IMR-90 (cell line): ENCODE data around the gene TNS3. TPM values are rescaled to one million over a fixed set of nuclear protein-coding genes. Genes with fewer than 3 reads are reported as not detected.

Source experiments
- ATAC-seq: fragments of 200-7000 bp; cut with Tn5 transposase; 2 replicates; pipeline ENCODE4 v1.9.1; 2020; ENCODE audit warnings: low read depth, mild to moderate bottlenecking, moderate library complexity
- BruUV-seq: library from RNA; stranded (reverse); fragments of 400-500 nt; replicated peaks from 2 replicates; lab custom pipeline; 2021; lab: Mats Ljungman, UMichigan
- CTCF ChIA-PET: fragments of 300-600 bp; formaldehyde crosslinking; extraction: SDS; loops from one replicate; lab custom pipeline; 2021; ENCODE audit warnings: antibody characterized with exemption; lab: Yijun Ruan, JAX
- POLR2A ChIA-PET: fragments of 300-600 bp; sonication (Branson Sonifier 250); formaldehyde crosslinking; loops from one replicate; lab custom pipeline; 2022; ENCODE audit warnings: antibody characterized with exemption; ENCODE audit not compliant: unreplicated experiment; lab: Charles Lee
- DNase-seq: peaks from one replicate; pipeline ENCODE4 v3.0.0; 2013
- H2AFZ ChIP-seq: replicated peaks from 2 replicates; pipeline ENCODE3; 2013; ENCODE audit warnings: low read length, mild to moderate bottlenecking; ENCODE audit not compliant: poor library complexity
- H2AK5ac ChIP-seq: 2 replicates; pipeline ENCODE4 v1.6.1; 2013; ENCODE audit warnings: low read depth, low read length, inconsistent platforms
- H2AK9ac ChIP-seq: replicated peaks from 2 replicates; pipeline ENCODE3; 2013; ENCODE audit warnings: mild to moderate bottlenecking, low read depth, low read length, moderate library complexity; ENCODE audit not compliant: poor library complexity
- H2BK120ac ChIP-seq: 2 replicates; pipeline ENCODE4 v1.6.1; 2013; ENCODE audit warnings: low read depth, low read length, inconsistent platforms
- H2BK15ac ChIP-seq: 3 replicates; pipeline ENCODE4 v1.6.1; 2013; ENCODE audit warnings: low read depth, low read length, inconsistent platforms
- H2BK20ac ChIP-seq: 2 replicates; pipeline ENCODE4 v1.6.1; 2013; ENCODE audit warnings: low read depth, mild to moderate bottlenecking, inconsistent platforms, low read length, moderate library complexity
- H2BK5ac ChIP-seq: 2 replicates; pipeline ENCODE4 v1.6.1; 2013; ENCODE audit warnings: mild to moderate bottlenecking, low read depth, low read length, inconsistent platforms; ENCODE audit not compliant: poor library complexity, severe bottlenecking
- H3K14ac ChIP-seq: replicated peaks from 2 replicates; pipeline ENCODE4 v1.6.1; 2013; ENCODE audit warnings: low read depth, low read length, inconsistent platforms
- H3K18ac ChIP-seq: 2 replicates; pipeline ENCODE4 v1.6.1; 2013; ENCODE audit warnings: low read depth, low read length, control low read depth
- H3K23ac ChIP-seq: 2 replicates; pipeline ENCODE4 v1.6.1; 2013; ENCODE audit warnings: low read depth, low read length, inconsistent platforms
- H3K27ac ChIP-seq: 2 replicates; pipeline ENCODE4 v1.5.1; 2013; ENCODE audit warnings: mild to moderate bottlenecking, control low read depth, low read length; ENCODE audit not compliant: insufficient read depth
- H3K27me3 ChIP-seq: 2 replicates; pipeline ENCODE4 v1.6.1; 2013; ENCODE audit warnings: low read length; ENCODE audit not compliant: control insufficient read depth, insufficient read depth
- H3K36me3 ChIP-seq: 2 replicates; pipeline ENCODE4 v1.6.1; 2013; ENCODE audit warnings: low read length, mixed read lengths; ENCODE audit not compliant: control insufficient read depth, insufficient read depth
- H3K4ac ChIP-seq: 2 replicates; pipeline ENCODE4 v1.6.1; 2013; ENCODE audit warnings: low read depth, low read length, inconsistent platforms
- H3K4me1 ChIP-seq: 2 replicates; pipeline ENCODE4 v1.6.1; 2013; ENCODE audit warnings: low read length, mixed read lengths; ENCODE audit not compliant: control insufficient read depth, insufficient read depth
- H3K4me2 ChIP-seq: 2 replicates; pipeline ENCODE4 v1.6.1; 2013; ENCODE audit warnings: low read depth, mild to moderate bottlenecking, control low read depth, low read length, moderate library complexity
- H3K4me3 ChIP-seq: 2 replicates; pipeline ENCODE4 v1.5.1; 2013; ENCODE audit warnings: low read depth, mild to moderate bottlenecking, control low read depth, low read length, moderate library complexity; ENCODE audit not compliant: insufficient read depth
- H3K56ac ChIP-seq: 2 replicates; pipeline ENCODE4 v1.6.1; 2013; ENCODE audit warnings: low read length, inconsistent platforms; ENCODE audit not compliant: insufficient read depth; ENCODE audit errors: extremely low read depth
- H3K79me1 ChIP-seq, 2 experiments: 2 replicates each; pipeline ENCODE4 v1.6.1; 2013; ENCODE audit warnings: low read length in 2 of 2, inconsistent platforms in 1 of 2, low read depth in 1 of 2
- H3K9ac ChIP-seq: 2 replicates; pipeline ENCODE4 v1.6.1; 2013; ENCODE audit warnings: low read depth, low read length, control low read depth
- H3K9me1 ChIP-seq: 2 replicates; pipeline ENCODE4 v1.6.1; 2013; ENCODE audit warnings: low read length, inconsistent platforms; ENCODE audit not compliant: insufficient read depth
- H3K9me3 ChIP-seq: 2 replicates; pipeline ENCODE4 v1.6.1; 2013; ENCODE audit warnings: low read length; ENCODE audit not compliant: control insufficient read depth, insufficient read depth
- H4K20me1 ChIP-seq: 2 replicates; pipeline ENCODE4 v1.6.1; 2013; ENCODE audit warnings: low read length, inconsistent platforms; ENCODE audit not compliant: insufficient read depth
- H4K5ac ChIP-seq: 2 replicates; pipeline ENCODE4 v1.6.1; 2013; ENCODE audit warnings: mild to moderate bottlenecking, low read depth, low read length, control low read depth
- H4K8ac ChIP-seq, 2 experiments: 2 replicates each; pipeline ENCODE4 v1.6.1; 2013; ENCODE audit warnings: low read depth in 2 of 2, low read length in 2 of 2, control low read depth in 1 of 2, inconsistent platforms in 1 of 2
- H4K91ac ChIP-seq: 2 replicates; pipeline ENCODE4 v1.6.1; 2013; ENCODE audit warnings: low read depth, low read length, inconsistent platforms; ENCODE audit not compliant: insufficient read depth
- BHLHE40 ChIP-seq: fragments of 150-350 bp; IDR thresholded peaks from 2 replicates; pipeline ENCODE4 v1.6.1; 2016; ENCODE audit warnings: mild to moderate bottlenecking, low read depth, low read length
- CEBPB ChIP-seq: IDR thresholded peaks from 2 replicates; pipeline ENCODE4 v1.6.1; 2012; ENCODE audit warnings: low read depth, low read length, improper control_type of control experiment
- CHD1 ChIP-seq: IDR thresholded peaks from 2 replicates; pipeline ENCODE4 v1.6.1; 2012; ENCODE audit warnings: low read depth, low read length, improper control_type of control experiment
- CTCF ChIP-seq: conservative IDR thresholded peaks from 2 replicates; pipeline ENCODE4 v1.5.1; 2012; ENCODE audit warnings: mild to moderate bottlenecking, low read depth, low read length, improper control_type of control experiment
- MAFK ChIP-seq: IDR thresholded peaks from 2 replicates; pipeline ENCODE4 v1.6.1; 2012; ENCODE audit warnings: low read depth, low read length, improper control_type of control experiment
- MAZ ChIP-seq: IDR thresholded peaks from 2 replicates; pipeline ENCODE4 v1.6.1; 2012; ENCODE audit warnings: low read depth, mild to moderate bottlenecking, low read length, improper control_type of control experiment, moderate library complexity, borderline replicate concordance
- MXI1 ChIP-seq: IDR thresholded peaks from 2 replicates; pipeline ENCODE4 v1.6.1; 2012; ENCODE audit warnings: low read depth, mild to moderate bottlenecking, low read length, moderate library complexity, borderline replicate concordance
- RAD21 ChIP-seq: IDR thresholded peaks from 2 replicates; pipeline ENCODE4 v1.6.1; 2012; ENCODE audit warnings: low read length, improper control_type of control experiment
- RCOR1 ChIP-seq: IDR thresholded peaks from 2 replicates; pipeline ENCODE4 v1.6.1; 2012; ENCODE audit warnings: mild to moderate bottlenecking, low read length, improper control_type of control experiment; ENCODE audit not compliant: insufficient replicate concordance
- SMC3 ChIP-seq: fragments of 150-350 bp; IDR thresholded peaks from 2 replicates; pipeline ENCODE4 v1.6.1; 2016; ENCODE audit warnings: low read depth, mild to moderate bottlenecking, antibody characterized with exemption, low read length, moderate library complexity
- USF2 ChIP-seq: fragments of 150-350 bp; IDR thresholded peaks from 2 replicates; pipeline ENCODE4 v1.6.1; 2017; ENCODE audit warnings: mild to moderate bottlenecking, antibody characterized with exemption, low read length, low read depth
- WGBS, 2 experiments: methylation state at CpG; one replicate each; pipeline versions ENCODE4 v1.1.5 to v1.1.7; 2013; ENCODE audit warnings: missing lambda C conversion rate in 2 of 2; ENCODE audit not compliant: insufficient read length in 1 of 2; ENCODE audit errors: extremely low coverage in 2 of 2; 5-methylcytosine and 5-hydroxymethylcytosine counted together
- dilution Hi-C: fragments of 300-500 bp; cut with HindIII; formaldehyde crosslinking; loops from one replicate; pipeline ENCODE4 v1.14.3; 2018; ENCODE audit warnings: low sequenced_read_pairs; ENCODE audit not compliant: unreplicated experiment
- in situ Hi-C: fragments of 300-500 bp; cut with MboI; formaldehyde crosslinking; loops from 3 replicates; pipeline ENCODE4 v1.14.3; 2019; ENCODE audit warnings: low sequenced_read_pairs, inconsistent platforms, mixed read lengths
- intact Hi-C: fragments of 100-400 bp; cut with micrococcal nuclease; formaldehyde crosslinking; loops from 2 replicates; pipeline ENCODE4 v1.10.0; 2022
- polyA plus RNA-seq, 3 experiments: library from polyadenylated mRNA; depleted of rRNA; stranded (reverse); fragments of >200 nt; gene quantifications; 2 replicates each; pipeline ENCODE4 v1.2.3, GENCODE V29; 2012; ENCODE audit warnings: low replicate concordance in 1 of 3
- total RNA-seq: library from RNA; depleted of rRNA; stranded (reverse); fragments of >200 nt; gene quantifications from 2 replicates; pipeline ENCODE4 v1.2.3, GENCODE V29; 2012

The TNS3 gene
- total and polyA plus RNA-seq, 2 of the 4 experiments (the other 2 are of a cell fraction) = 64.3 to 79.2 TPM

GRCh38 chr7:47478017-47478344 lies 103.9 kb downstream of the TNS3 start:
- Histone ChIP-seq H2BK15ac (peak overlapping the region; percentile 9; the same call in 1 of the 3 replicates), H3K4me2 (no peak overlapping the region), H4K91ac (peak overlapping the region; percentile 4; the same call in 1 of the 2 replicates), H3K9ac (no peak overlapping the region), H3K79me1 (peaks cover 49 to 89% of the 10 kb centered on the region in 2 experiments), H3K23ac (peak overlapping the region; percentile 34; the same call in 1 of the 2 replicates), H3K27ac (no peak overlapping the region), H3K18ac (peak overlapping the region; percentile 7; the same call in 1 of the 2 replicates), H2AFZ (peak overlapping the region; percentile 5), H4K8ac (peak overlapping the region in 1 of 2 experiments; percentile 47; a peak in 1 of 4 replicates), H2AK5ac (peak overlapping the region; percentile 41), H3K14ac (peak overlapping the region; percentile 73; the same call in 1 of the 2 replicates), H2BK5ac (no peak overlapping the region), H3K56ac (no peak overlapping the region), H4K5ac (no peak overlapping the region), H3K4me1 (peaks cover 53% of the 10 kb centered on the region), H2AK9ac (peak overlapping the region; percentile 44), H3K4ac (peak overlapping the region; percentile 61), H3K4me3 (no peak overlapping the region), H3K9me3 (no peaks in the 10 kb centered on the region), H3K9me1 (peaks cover 66% of the 10 kb centered on the region), H3K27me3 (no peaks in the 10 kb centered on the region), H2BK120ac (peak overlapping the region; percentile 76; the same call in 1 of the 2 replicates), H4K20me1 (peaks cover 70% of the 10 kb centered on the region), H2BK20ac (no peak overlapping the region; the same call in 1 of the 2 replicates), H3K36me3 (peaks cover 4% of the 10 kb centered on the region; the same call in 1 of the 2 replicates)
- no peak for ATAC-seq
- BruUV-seq = no TSS peak
- dilution Hi-C loops = no loop called here
- TF ChIP-seq MAFK (no peak), BHLHE40 (no peak), CHD1 (no peak), MXI1 (no peak), SMC3 (no peak), RCOR1 (no peak), RAD21 (no peak), MAZ (no peak), USF2 (no peak), CEBPB (no peak), CTCF (no peak)
- intact Hi-C loops = no loop called here
- DNase-seq = peak; percentile 59
- ChIA-PET CTCF (no interaction called here), POLR2A (no interaction called here)
- WGBS, 2 experiments = no CpG with 5 or more reads among the region's 6 CpGs
- in situ Hi-C loops = no loop called here
